Measurements from ENCODE around the gene FH.

FH gene

DNA sequence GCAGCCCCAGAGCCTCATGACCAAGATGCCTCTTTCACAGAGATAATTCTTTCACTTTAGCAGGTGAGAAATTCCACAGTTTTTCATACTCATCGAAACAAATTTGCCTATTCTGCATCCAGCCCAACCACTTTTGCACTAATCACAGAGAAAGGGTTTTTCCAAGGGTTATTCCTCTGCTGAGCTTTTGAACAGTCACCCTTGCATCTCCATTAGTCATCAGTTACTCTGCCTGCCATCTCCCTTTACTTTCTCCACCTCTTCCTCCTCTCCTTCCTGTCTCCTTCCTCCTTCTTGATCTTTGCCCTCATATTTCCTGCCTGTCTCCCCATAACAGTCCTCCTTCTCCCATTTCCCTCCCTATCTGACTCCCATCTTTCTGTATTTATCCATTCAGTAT is 43.9 kb downstream of the FH start:
- H3K4me3 ChIP-seq (ENCODE audit: low read length) = no peak overlapping the region
- TF ChIP-seq, protein P1, sequence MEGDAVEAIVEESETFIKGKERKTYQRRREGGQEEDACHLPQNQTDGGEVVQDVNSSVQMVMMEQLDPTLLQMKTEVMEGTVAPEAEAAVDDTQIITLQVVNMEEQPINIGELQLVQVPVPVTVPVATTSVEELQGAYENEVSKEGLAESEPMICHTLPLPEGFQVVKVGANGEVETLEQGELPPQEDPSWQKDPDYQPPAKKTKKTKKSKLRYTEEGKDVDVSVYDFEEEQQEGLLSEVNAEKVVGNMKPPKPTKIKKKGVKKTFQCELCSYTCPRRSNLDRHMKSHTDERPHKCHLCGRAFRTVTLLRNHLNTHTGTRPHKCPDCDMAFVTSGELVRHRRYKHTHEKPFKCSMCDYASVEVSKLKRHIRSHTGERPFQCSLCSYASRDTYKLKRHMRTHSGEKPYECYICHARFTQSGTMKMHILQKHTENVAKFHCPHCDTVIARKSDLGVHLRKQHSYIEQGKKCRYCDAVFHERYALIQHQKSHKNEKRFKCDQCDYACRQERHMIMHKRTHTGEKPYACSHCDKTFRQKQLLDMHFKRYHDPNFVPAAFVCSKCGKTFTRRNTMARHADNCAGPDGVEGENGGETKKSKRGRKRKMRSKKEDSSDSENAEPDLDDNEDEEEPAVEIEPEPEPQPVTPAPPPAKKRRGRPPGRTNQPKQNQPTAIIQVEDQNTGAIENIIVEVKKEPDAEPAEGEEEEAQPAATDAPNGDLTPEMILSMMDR (conservative IDR thresholded peaks at IDR 0.05; ENCODE audit: low read depth, low read length) = no peak
- DNase-seq (ENCODE audit: low read depth) = no peak

DNA sequence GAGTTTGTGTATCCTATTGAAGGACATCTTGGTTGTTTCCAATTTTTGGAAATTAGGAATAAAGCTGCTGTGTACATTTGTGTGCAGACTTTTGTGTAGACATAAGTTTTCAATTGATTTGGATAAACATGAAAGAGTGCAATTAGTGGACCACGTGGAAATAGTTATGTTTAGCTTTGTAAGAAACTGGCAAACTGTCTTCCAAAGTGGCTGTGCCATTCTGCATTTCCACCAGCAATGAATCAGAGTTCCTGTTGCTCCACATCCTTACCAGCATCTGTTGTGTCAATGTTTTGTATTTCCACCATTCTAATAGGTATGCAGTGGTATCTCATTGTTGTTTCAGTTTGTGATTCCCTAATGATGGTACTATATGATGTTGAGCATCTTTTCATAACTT is 46.5 kb downstream of the FH start:
- no peak for DNase-seq (ENCODE audit: low read depth)
- TF ChIP-seq, protein P1 (conservative IDR thresholded peaks at IDR 0.05; ENCODE audit: low read depth, low read length) = no peak
- no peak overlapping the region for H3K4me3 ChIP-seq (ENCODE audit: low read length)

DNA sequence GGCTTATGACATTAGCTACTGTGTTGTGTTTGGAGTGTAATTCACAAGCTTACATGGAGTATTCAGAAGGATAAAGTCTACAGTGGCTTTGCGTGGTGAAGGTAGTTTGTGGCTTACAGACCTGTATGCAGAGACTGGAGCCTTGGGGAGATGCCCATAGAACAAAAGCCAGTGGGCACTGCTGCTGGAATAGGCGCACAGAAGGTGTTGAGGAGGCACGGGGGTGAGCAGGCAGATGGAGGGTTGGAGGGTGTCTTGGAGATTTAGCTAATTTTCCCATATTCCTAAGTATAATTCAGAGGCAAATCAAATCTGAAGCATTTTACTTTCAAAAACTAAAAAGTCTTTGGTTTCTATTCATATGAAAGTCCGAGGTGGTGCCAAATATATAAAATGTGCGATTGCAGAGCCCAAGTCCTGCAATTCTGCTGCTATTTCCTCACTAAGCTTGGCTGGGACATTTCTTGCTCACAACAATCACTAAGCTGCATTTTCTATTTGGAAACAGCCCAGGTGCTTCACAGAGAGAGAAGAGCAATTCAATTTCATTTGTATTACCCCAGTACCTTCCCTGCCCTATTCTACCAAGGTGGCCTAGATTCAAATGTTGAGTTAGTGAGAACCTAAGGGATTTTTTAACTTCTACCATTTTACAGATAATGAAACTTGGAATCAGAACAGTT is 48.5 kb downstream of the FH start:
- H3K4me3 ChIP-seq (ENCODE audit: low read length) = no peak overlapping the region

DNA sequence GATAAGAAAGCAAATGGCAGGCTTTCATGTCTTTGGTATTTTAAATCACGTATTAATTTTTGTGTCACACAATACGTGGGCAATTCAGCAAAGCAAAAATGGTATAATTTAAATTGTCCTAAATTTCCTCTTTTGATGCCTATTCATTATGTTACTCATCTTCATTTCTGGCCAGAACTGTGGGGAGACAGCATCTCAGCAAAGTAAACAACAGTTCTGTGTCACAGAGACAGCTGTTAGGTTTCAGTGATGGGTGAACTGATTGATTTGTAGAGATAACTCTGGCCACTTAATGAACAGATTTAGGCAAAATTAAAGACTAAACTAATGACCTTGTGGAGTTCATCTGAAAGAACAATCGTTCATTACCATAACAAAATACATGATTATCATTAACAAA is 49.2 kb downstream of the FH start:
- TF ChIP-seq, protein P1 (conservative IDR thresholded peaks at IDR 0.05; ENCODE audit: low read depth, low read length) = no peak
- DNase-seq (ENCODE audit: low read depth) = no peak
- H3K4me3 ChIP-seq (ENCODE audit: low read length) = no peak overlapping the region

More for the DNA sequence above, 48.5 kb downstream of the FH start:
- TF ChIP-seq, protein P1 (conservative IDR thresholded peaks at IDR 0.05; ENCODE audit: low read depth, low read length) = no peak
- DNase-seq (ENCODE audit: low read depth) = no peak

DNA sequence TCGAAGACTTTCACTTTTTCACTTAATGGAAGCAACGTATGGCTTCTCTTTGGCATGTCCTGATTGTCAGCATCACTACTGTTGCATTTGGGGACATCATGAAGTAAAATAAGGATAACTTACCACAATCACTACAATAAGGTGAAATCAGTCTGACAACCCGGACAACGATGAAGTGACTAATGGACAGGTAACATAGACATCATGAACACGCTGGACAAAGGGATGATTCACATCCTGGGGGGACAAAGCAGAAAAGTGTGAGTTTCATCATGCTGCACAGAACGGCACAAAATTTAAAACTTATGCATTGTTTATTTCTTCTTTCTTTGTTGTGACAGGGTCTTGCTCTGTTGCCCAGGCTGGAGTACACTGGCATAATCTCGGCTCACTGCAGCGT is 53.9 kb downstream of the FH start:
- DNase-seq (ENCODE audit: low read depth) = no peak
- no peak overlapping the region for H3K4me3 ChIP-seq (ENCODE audit: low read length)
- TF ChIP-seq, protein P1 (conservative IDR thresholded peaks at IDR 0.05; ENCODE audit: low read depth, low read length) = no peak

DNA sequence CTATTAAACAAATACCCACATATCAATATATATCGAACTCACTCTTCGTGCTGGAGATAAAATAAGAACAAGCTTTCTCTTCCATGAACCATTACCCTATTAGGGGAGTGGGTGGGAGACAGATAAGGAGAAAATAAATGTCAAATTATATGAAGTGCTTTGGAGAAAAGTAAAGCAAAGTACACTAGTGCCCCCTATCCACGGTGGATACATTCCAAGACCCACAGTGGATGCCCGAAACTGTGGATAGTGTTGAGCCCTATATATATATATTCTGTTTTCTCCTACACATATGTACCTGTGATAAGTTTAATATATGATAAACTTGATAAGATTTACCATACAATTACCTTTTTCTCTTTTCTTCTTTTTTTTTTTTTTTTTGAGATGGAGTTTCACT is 54.6 kb downstream of the FH start:
- DNase-seq (ENCODE audit: low read depth) = no peak
- H3K4me3 ChIP-seq (ENCODE audit: low read length) = no peak overlapping the region
- TF ChIP-seq, protein P1 (conservative IDR thresholded peaks at IDR 0.05; ENCODE audit: low read depth, low read length) = peak; percentile 8

DNA sequence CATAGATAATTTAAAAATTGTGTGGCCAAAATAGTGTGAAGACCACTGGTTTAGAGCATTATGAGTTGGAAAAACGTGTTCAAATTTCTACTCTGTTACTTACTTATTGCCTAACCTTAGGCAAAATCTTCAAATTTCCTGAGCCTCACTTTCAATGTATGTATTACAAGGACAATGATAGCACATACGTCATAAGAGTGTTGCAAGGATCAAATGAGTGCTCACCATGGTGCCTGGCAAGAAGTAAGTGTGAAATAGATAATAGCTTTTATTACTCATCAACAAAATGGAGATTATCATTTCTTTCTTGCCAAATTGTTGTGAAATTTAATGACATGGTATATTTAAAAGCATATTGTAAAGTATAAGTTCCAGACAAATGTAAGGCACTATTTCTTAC is 57.2 kb downstream of the FH start:
- no peak for DNase-seq (ENCODE audit: low read depth)

More for the DNA sequence above, 57.2 kb downstream of the FH start:
- TF ChIP-seq, protein P1 (conservative IDR thresholded peaks at IDR 0.05; ENCODE audit: low read depth, low read length) = no peak
- H3K4me3 ChIP-seq (ENCODE audit: low read length) = no peak overlapping the region

All from retinal pigment epithelial cell (primary cell).